B cell (primary cell): ENCODE data around the gene BHLHA15. TPM values are rescaled to one million over a fixed set of nuclear protein-coding genes. Genes with fewer than 3 reads are reported as not detected.

ENCODE experiments used
- ATAC-seq: fragments of 200-7000 bp; cut with Tn5 transposase; one replicate; pipeline ENCODE4 v1.10.0; 2021; ENCODE audit warnings: low read depth, mild to moderate bottlenecking, moderate number of reproducible peaks, moderate library complexity
- CTCF ChIA-PET: fragments of 350-600 bp; sonication (Branson Sonifier 250); formaldehyde crosslinking; loops from one replicate; lab custom pipeline; 2021; ENCODE audit warnings: antibody characterized with exemption, inconsistent platforms; lab: Charles Lee
- POLR2A ChIA-PET: fragments of 350-600 bp; sonication (Branson Sonifier 250); formaldehyde crosslinking; loops from one replicate; lab custom pipeline; 2021; ENCODE audit warnings: antibody characterized with exemption; lab: Charles Lee
- DNase-seq: peaks from one replicate; pipeline ENCODE4 v3.0.0; 2013
- H2AFZ ChIP-seq: 2 replicates; pipeline ENCODE4 v1.6.1; 2012; ENCODE audit warnings: mild to moderate bottlenecking, low read depth, low read length; ENCODE audit not compliant: insufficient read depth, poor library complexity, severe bottlenecking
- H3K27ac ChIP-seq, 2 donors: 1 replicate in 1 of 2; 2 replicates in 1 of 2; pipeline ENCODE4 v1.5.1; 2012 to 2013; ENCODE audit warnings: low read length in 2 of 2, mild to moderate bottlenecking in 2 of 2, moderate library complexity in 1 of 2
- H3K27me3 ChIP-seq, 4 experiments: fragments of 200-600 bp in 1 of 4; sonication (generic) in 1 of 4; replicated peaks in 1 of 4; 1 replicate in 2 of 4; 2 replicates in 2 of 4; pipeline versions ENCODE4 v1.6.1 to v1.7.0; 2013 to 2016; ENCODE audit warnings: low read length in 3 of 4, mild to moderate bottlenecking in 2 of 4, mixed read lengths in 1 of 4, moderate library complexity in 1 of 4; ENCODE audit not compliant: insufficient read depth in 4 of 4, control insufficient read depth in 3 of 4; ENCODE audit errors: control extremely low read depth in 1 of 4
- H3K36me3 ChIP-seq, 2 experiments: replicated peaks in 1 of 2; 1 replicate in 1 of 2; 2 replicates in 1 of 2; pipeline versions ENCODE4 v1.6.1 to v1.7.1; 2013; ENCODE audit warnings: low read length in 1 of 2; ENCODE audit not compliant: insufficient read depth in 2 of 2, control insufficient read depth in 1 of 2; ENCODE audit errors: control extremely low read depth in 1 of 2, extremely low read depth in 1 of 2
- H3K4me1 ChIP-seq, 2 donors: fragments of 200-600 bp in 1 of 2; sonication (generic) in 1 of 2; 1 replicate in 1 of 2; 2 replicates in 1 of 2; pipeline versions ENCODE4 v1.5.1 to v1.6.1; 2013 to 2017; ENCODE audit warnings: low read length in 2 of 2; ENCODE audit not compliant: control insufficient read depth in 2 of 2, insufficient read depth in 2 of 2
- H3K4me2 ChIP-seq: replicated peaks from 2 replicates; pipeline ENCODE3; 2012; ENCODE audit warnings: mild to moderate bottlenecking, low read depth, low read length; ENCODE audit not compliant: poor library complexity, severe bottlenecking
- H3K4me3 ChIP-seq, 5 experiments: fragments of 200-600 bp in 1 of 5; sonication (generic) in 1 of 5; 1 replicate in 3 of 5; 2 replicates in 2 of 5; pipeline versions ENCODE4 v1.5.1 to v1.7.0; 2011 to 2016; ENCODE audit warnings: low read length in 4 of 5, mild to moderate bottlenecking in 4 of 5, low read depth in 2 of 5, control low read depth in 1 of 5, moderate library complexity in 1 of 5; ENCODE audit not compliant: insufficient read depth in 1 of 5; ENCODE audit errors: control extremely low read depth in 1 of 5, extremely low read depth in 1 of 5
- H3K79me2 ChIP-seq: fragments of 200-600 bp; sonication (generic); one replicate; pipeline ENCODE4 v1.6.0; 2016; ENCODE audit warnings: low read length; ENCODE audit not compliant: control insufficient read depth, insufficient read depth
- H3K9ac ChIP-seq: fragments of 200-600 bp; sonication (generic); 2 replicates; pipeline ENCODE4 v1.6.1; 2017; ENCODE audit warnings: mild to moderate bottlenecking, low read length, moderate library complexity
- H3K9me3 ChIP-seq, 3 donors: one replicate each; pipeline versions ENCODE4 v1.6.1 to v1.7.1; 2013; ENCODE audit warnings: low read length in 2 of 3; ENCODE audit not compliant: control insufficient read depth in 2 of 3, insufficient read depth in 1 of 3; ENCODE audit errors: control extremely low read depth in 1 of 3
- H4K20me1 ChIP-seq: 2 replicates; pipeline ENCODE4 v1.6.0; 2012; ENCODE audit warnings: mild to moderate bottlenecking, low read length; ENCODE audit not compliant: insufficient read depth, control insufficient read depth, poor library complexity, severe bottlenecking
- H3K27ac Mint-ChIP-seq: one replicate; pipeline ENCODE4 v1.8.0; 2021; ENCODE audit warnings: mixed read lengths
- H3K27me3 Mint-ChIP-seq: one replicate; pipeline ENCODE4 v1.8.0; 2021; ENCODE audit warnings: mixed read lengths
- H3K4me1 Mint-ChIP-seq: one replicate; pipeline ENCODE4 v1.8.0; 2021; ENCODE audit warnings: mixed read lengths
- H3K4me3 Mint-ChIP-seq: one replicate; pipeline ENCODE4 v1.8.0; 2021; ENCODE audit warnings: mixed read lengths
- H3K9me3 Mint-ChIP-seq: one replicate; pipeline ENCODE4 v1.8.0; 2022; ENCODE audit warnings: mixed read lengths; ENCODE audit not compliant: insufficient read depth
- EZH2 ChIP-seq: IDR thresholded peaks from 2 replicates; pipeline ENCODE4 v1.6.1; 2012; ENCODE audit warnings: borderline replicate concordance, low read depth, mild to moderate bottlenecking, moderate library complexity, low read length; ENCODE audit not compliant: insufficient read depth, poor library complexity, severe bottlenecking
- WGBS: methylation state at CpG from one replicate; pipeline ENCODE4 v1.1.5; 2013; ENCODE audit warnings: missing lambda C conversion rate; ENCODE audit not compliant: insufficient coverage; 5-methylcytosine and 5-hydroxymethylcytosine counted together
- intact Hi-C: fragments of 100-400 bp; cut with micrococcal nuclease; formaldehyde crosslinking; loops from one replicate; pipeline ENCODE4 v1.10.0; 2022
- polyA plus RNA-seq: library from polyadenylated mRNA; depleted of rRNA; stranded (reverse); fragments of >200 nt; gene quantifications from 2 replicates; pipeline ENCODE4 v1.2.3, GENCODE V29; 2012
- total RNA-seq, 2 donors: library from RNA; stranded (reverse); fragments of 120-200 nt in 1 of 2; gene quantifications; 1 replicate in 1 of 2; 2 replicates in 1 of 2; pipeline versions ENCODE4 v1.2.3 to v1.2.4, GENCODE V29; 2013 to 2022
- TF ChIP-seq, protein P1 (sequence below): fragments of 200-600 bp; IDR thresholded peaks from one replicate; pipeline ENCODE4 v1.8.0; 2022; ENCODE audit warnings: antibody characterized with exemption, mild to moderate bottlenecking

The BHLHA15 gene
- total and polyA plus RNA-seq, 2 donors (not counting 1 experiment from before 2014, with no cell fraction given) = 0.74 to 2.2 TPM

DNA sequence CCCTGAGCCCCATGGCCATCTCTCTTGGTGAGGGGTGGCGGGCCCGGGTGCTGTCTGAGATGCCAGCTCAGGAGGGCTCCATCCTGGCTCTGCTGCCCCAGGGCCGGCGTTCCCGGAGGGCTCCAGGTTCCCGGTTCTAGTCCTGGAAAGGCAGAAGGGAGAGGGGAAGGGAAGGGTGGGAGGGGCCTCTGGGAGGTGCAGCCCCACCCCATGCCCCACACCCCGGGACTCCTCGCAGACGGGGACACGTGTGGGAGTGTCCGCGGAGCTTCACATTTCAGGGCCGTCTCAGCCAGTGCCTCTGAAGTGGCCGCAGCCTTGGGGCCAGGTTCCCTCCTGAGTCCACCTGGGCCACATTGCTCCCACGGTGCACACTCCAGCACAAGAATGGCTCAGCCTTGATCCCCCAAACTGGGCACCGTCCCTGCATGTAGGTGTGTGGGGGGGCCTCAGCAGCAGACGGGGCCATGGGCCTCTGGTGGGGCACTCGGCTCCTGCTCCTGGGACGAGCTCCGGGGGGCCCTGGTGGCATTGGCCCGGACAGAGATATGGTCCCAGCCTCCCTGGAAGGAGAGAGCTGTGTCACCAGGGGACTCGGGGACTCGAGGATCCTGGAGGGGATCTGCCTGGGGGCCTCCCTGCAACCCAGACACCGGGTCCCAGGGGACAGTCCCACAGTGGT, 5.8 kb downstream of the BHLHA15 start:
- H3K36me3 ChIP-seq = peaks cover 0 to 25% of the 10 kb centered on the region in 2 experiments
- intact Hi-C loops = no loop called here
- Mint-ChIP-seq H3K4me3 (no peak overlapping the region), H3K9me3 (no peaks in the 10 kb centered on the region), H3K4me1 (peaks cover 26% of the 10 kb centered on the region), H3K27me3 (peaks cover 5% of the 10 kb centered on the region), H3K27ac (no peak overlapping the region)
- peaks cover 0 to 19% (median 5%) of the 10 kb centered on the region in 4 experiments for H3K27me3 ChIP-seq
- ATAC-seq (no peak), DNase-seq (no peak)
- no peak overlapping the region for H3K4me2 ChIP-seq
- peaks cover 43% of the 10 kb centered on the region for H4K20me1 ChIP-seq
- CTCF ChIA-PET = interaction anchor here (1.0 kb wide), 1 partner anchor 85 kb away, joined by 4 read pairs; no protein-coding TSS in a partner anchor
- no peak overlapping the region for H2AFZ ChIP-seq
- POLR2A ChIA-PET = no interaction called here
- no peak overlapping the region for H3K27ac ChIP-seq
- WGBS = over 99% methylated on average over 22 of the region's 24 CpGs
- TF ChIP-seq, protein P1, sequence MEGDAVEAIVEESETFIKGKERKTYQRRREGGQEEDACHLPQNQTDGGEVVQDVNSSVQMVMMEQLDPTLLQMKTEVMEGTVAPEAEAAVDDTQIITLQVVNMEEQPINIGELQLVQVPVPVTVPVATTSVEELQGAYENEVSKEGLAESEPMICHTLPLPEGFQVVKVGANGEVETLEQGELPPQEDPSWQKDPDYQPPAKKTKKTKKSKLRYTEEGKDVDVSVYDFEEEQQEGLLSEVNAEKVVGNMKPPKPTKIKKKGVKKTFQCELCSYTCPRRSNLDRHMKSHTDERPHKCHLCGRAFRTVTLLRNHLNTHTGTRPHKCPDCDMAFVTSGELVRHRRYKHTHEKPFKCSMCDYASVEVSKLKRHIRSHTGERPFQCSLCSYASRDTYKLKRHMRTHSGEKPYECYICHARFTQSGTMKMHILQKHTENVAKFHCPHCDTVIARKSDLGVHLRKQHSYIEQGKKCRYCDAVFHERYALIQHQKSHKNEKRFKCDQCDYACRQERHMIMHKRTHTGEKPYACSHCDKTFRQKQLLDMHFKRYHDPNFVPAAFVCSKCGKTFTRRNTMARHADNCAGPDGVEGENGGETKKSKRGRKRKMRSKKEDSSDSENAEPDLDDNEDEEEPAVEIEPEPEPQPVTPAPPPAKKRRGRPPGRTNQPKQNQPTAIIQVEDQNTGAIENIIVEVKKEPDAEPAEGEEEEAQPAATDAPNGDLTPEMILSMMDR = no peak
- no peak for TF ChIP-seq EZH2
- H3K4me1 ChIP-seq = peaks cover 21 to 27% of the 10 kb centered on the region in 2 donors
- H3K9me3 ChIP-seq = peaks cover 0 to 2% (median 0%) of the 10 kb centered on the region in 3 donors
- H3K9ac ChIP-seq = no peak overlapping the region
- no peaks in the 10 kb centered on the region for H3K79me2 ChIP-seq
- H3K4me3 ChIP-seq = no peak overlapping the region
